ENCODE measurements around the gene ARHGEF25. TPM values are rescaled to one million over a fixed set of nuclear protein-coding genes. Genes with fewer than 3 reads are reported as not detected.
"Not testable (repeated sequence)": the region's sequence is repeated elsewhere in the genome, so short reads cannot be mapped to it uniquely, and the experiment has no call there.

Gene ARHGEF25
- 80.2 TPM for total RNA-seq (ENCODE audit: unreplicated experiment)
- long read RNA-seq, result 0 reads

DNA sequence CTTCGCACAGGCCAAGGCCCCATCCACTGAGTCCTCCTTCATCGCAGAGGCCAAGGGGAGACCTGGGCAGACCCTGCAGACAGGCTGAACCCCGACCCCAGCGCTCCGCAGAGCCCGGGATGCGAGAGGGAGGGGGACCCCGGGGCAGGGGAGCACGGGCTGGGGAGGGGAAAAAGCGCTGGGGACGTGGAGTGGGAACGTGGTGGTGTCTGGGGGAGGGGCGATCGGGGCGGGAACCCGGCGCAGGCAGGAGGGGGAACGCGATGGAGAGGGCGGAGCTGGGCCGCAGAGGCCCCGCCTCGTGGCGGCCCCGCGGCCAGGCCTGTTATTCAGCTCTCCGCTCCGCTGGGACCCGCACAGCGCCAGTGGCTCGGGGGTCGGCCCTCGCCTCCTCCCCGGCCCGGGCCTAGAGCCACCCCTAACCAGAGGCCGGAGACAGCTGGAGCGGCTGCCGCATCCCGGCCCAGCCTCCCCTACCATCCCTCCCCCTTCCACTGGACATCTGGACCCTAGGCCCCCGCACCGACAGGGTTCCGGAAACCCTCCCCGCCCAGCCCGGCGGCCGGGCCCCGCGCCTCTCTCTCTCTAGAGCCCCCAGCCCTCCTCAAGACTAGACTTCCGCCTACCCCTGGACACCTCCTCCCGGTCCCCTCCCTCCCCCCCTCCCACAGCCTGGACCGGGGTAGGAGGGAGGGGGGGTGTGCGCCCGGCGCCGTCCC lies at the start of gene ARHGEF25:
Gene ARHGEF25 (plus strand): TSS at position 328 of the 719 bp plus-strand sequence. CDS start 460 bp downstream, outside the sequence.
- peak within 1 kb of the TSS; percentile 88 for H3K4me3 Mint-ChIP-seq (ENCODE audit: unreplicated experiment)
- H3K4me1 Mint-ChIP-seq (ENCODE audit: low read depth, unreplicated experiment), result peaks cover 42% of the 10 kb centered on the region
- TF ChIP-seq, protein P1, sequence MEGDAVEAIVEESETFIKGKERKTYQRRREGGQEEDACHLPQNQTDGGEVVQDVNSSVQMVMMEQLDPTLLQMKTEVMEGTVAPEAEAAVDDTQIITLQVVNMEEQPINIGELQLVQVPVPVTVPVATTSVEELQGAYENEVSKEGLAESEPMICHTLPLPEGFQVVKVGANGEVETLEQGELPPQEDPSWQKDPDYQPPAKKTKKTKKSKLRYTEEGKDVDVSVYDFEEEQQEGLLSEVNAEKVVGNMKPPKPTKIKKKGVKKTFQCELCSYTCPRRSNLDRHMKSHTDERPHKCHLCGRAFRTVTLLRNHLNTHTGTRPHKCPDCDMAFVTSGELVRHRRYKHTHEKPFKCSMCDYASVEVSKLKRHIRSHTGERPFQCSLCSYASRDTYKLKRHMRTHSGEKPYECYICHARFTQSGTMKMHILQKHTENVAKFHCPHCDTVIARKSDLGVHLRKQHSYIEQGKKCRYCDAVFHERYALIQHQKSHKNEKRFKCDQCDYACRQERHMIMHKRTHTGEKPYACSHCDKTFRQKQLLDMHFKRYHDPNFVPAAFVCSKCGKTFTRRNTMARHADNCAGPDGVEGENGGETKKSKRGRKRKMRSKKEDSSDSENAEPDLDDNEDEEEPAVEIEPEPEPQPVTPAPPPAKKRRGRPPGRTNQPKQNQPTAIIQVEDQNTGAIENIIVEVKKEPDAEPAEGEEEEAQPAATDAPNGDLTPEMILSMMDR (IDR thresholded peaks at IDR 0.05; ENCODE audit: partially characterized antibody, unreplicated experiment), result no peak
- DNase-seq, result peak; percentile 93
- H3K27ac Mint-ChIP-seq (ENCODE audit: unreplicated experiment), result peak within 1 kb of the TSS; percentile 92
- H3K36me3 Mint-ChIP-seq (ENCODE audit: unreplicated experiment), result no peaks in the 10 kb centered on the region
- H3K27me3 Mint-ChIP-seq (ENCODE audit: unreplicated experiment), result peaks cover 9% of the 10 kb centered on the region
- H3K9me3 Mint-ChIP-seq (ENCODE audit: unreplicated experiment), result peaks cover 15% of the 10 kb centered on the region

DNA sequence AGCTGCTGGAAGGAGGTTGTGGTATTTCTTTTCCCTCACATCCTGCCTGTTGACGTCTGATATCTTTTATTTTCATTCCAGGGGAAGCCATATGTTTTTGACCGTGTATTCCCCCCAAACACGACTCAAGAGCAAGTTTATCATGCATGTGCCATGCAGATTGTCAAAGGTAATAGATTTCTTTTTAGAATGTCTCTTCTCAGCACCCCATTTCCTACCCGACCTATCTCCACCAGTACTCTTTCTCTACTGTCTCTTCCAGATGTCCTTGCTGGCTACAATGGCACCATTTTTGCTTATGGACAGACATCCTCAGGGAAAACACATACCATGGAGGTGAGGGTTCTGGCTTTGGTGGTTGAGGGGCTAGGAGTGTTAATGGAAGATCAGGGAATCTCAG lies 47.9 kb upstream of the ARHGEF25 start:
- Mint-ChIP-seq H3K9me3 (ENCODE audit: unreplicated experiment) (peaks cover 3% of the 10 kb centered on the region), H3K27ac (ENCODE audit: unreplicated experiment) (no peak overlapping the region), H3K4me1 (ENCODE audit: low read depth, unreplicated experiment) (no peaks in the 10 kb centered on the region), H3K36me3 (ENCODE audit: unreplicated experiment) (peaks cover 17% of the 10 kb centered on the region), H3K27me3 (ENCODE audit: unreplicated experiment) (peaks cover 1% of the 10 kb centered on the region), H3K4me3 (ENCODE audit: unreplicated experiment) (no peak overlapping the region)
- TF ChIP-seq, protein P1 (IDR thresholded peaks at IDR 0.05; ENCODE audit: partially characterized antibody, unreplicated experiment), result no peak
- no peak for DNase-seq

DNA sequence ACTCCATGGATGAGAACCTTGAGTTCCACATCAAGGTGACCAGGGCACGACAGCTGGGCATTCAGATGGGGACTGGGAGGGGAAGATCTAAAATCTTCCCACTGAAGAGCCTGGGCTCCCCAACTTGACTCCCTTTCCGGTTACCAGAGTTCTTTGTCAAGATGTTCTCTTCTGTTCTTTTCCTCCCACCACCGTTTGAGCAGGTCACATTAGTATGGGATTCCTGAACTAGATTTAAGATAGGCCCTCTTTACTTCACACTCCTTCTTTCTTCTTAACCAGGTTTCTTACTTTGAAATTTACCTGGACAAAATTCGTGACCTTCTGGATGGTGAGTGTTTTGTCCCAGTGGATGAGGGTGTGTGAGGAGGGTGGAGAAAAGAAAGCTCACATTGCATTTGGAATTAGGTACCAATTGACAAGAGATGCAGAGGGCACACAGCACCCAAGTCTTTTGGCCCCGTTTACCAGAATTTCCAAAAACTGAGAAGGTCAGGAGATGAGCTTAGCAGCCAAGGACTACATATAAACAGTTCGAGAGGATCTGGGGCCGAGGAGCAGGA lies 47.0 kb upstream of the ARHGEF25 start:
- no peaks in the 10 kb centered on the region for H3K4me1 Mint-ChIP-seq (ENCODE audit: low read depth, unreplicated experiment)
- peaks cover 23% of the 10 kb centered on the region for H3K36me3 Mint-ChIP-seq (ENCODE audit: unreplicated experiment)
- peaks cover 4% of the 10 kb centered on the region for H3K9me3 Mint-ChIP-seq (ENCODE audit: unreplicated experiment)
- TF ChIP-seq, protein P1 (IDR thresholded peaks at IDR 0.05; ENCODE audit: partially characterized antibody, unreplicated experiment), result no peak
- H3K4me3 Mint-ChIP-seq (ENCODE audit: unreplicated experiment), result no peak overlapping the region
- DNase-seq, result no peak
- H3K27me3 Mint-ChIP-seq (ENCODE audit: unreplicated experiment), result peaks cover 3% of the 10 kb centered on the region
- no peak overlapping the region for H3K27ac Mint-ChIP-seq (ENCODE audit: unreplicated experiment)

DNA sequence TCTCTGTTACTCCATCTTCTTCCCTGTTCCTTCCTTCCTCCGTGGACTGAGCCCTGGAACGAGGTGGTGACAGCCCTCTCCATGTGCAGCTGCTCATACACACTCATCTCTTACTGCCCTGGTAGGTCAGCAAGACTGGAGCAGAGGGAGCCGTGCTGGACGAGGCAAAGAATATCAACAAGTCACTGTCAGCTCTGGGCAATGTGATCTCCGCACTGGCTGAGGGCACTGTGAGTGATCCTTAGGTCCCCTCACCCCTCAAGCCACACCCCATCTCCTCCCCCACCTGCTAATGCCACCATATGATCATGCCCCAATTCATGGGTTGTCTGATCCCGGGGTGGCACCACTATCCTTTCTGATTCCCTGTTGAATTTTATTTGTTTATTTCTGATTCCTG lies 42.4 kb upstream of the ARHGEF25 start:
- peaks cover 4% of the 10 kb centered on the region for H3K9me3 Mint-ChIP-seq (ENCODE audit: unreplicated experiment)
- H3K27ac Mint-ChIP-seq (ENCODE audit: unreplicated experiment), result no peak overlapping the region
- peaks cover 4% of the 10 kb centered on the region for H3K27me3 Mint-ChIP-seq (ENCODE audit: unreplicated experiment)
- DNase-seq, result no peak
- no peaks in the 10 kb centered on the region for H3K4me1 Mint-ChIP-seq (ENCODE audit: low read depth, unreplicated experiment)
- peaks cover 19% of the 10 kb centered on the region for H3K36me3 Mint-ChIP-seq (ENCODE audit: unreplicated experiment)
- H3K4me3 Mint-ChIP-seq (ENCODE audit: unreplicated experiment), result no peak overlapping the region
- TF ChIP-seq, protein P1 (IDR thresholded peaks at IDR 0.05; ENCODE audit: partially characterized antibody, unreplicated experiment), result no peak

DNA sequence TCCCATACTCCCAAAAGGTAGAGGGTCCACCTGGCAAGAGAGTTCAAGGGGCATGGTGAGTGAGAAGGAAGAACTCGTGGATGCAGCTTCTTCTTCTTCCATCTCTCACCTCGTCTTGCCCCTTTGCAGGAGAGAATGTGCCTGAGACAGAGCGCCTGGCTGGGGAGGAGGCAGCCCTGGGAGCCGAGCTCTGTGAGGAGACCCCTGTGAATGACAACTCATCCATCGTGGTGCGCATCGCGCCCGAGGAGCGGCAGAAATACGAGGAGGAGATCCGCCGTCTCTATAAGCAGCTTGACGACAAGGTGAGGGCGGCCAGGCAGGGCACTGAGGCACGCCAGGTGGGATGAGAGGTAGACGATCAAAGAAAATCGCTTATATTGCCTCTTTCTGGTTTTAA lies 41.4 kb upstream of the ARHGEF25 start:
- Mint-ChIP-seq H3K4me1 (ENCODE audit: low read depth, unreplicated experiment) (no peaks in the 10 kb centered on the region), H3K27me3 (ENCODE audit: unreplicated experiment) (peaks cover 4% of the 10 kb centered on the region), H3K36me3 (ENCODE audit: unreplicated experiment) (peaks cover 11% of the 10 kb centered on the region), H3K9me3 (ENCODE audit: unreplicated experiment) (peaks cover 4% of the 10 kb centered on the region), H3K27ac (ENCODE audit: unreplicated experiment) (no peak overlapping the region), H3K4me3 (ENCODE audit: unreplicated experiment) (no peak overlapping the region)
- no peak for DNase-seq
- TF ChIP-seq, protein P1 (IDR thresholded peaks at IDR 0.05; ENCODE audit: partially characterized antibody, unreplicated experiment), result no peak

DNA sequence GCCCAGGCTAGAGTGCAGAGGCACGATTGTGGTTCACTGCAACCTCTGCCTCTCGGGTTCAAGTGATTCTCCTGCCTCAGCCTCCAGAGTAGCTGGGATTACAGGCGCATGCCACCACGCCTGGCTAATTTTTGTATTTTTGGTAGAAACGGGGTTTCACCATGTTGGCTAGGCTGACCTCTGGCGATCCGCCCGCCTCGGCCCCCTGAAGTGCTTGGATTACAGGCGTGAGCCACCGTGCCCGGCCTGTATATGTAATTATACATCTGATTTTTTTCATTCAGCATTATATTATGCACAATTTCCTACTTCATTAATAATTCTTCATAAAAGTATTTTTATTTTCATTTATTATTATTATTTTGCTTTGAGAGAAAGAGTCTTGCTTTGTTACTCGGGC lies 40.8 kb upstream of the ARHGEF25 start:
- not testable (repeated sequence) for DNase-seq; H3K4me1 Mint-ChIP-seq (ENCODE audit: low read depth, unreplicated experiment); H3K4me3 Mint-ChIP-seq (ENCODE audit: unreplicated experiment); H3K9me3 Mint-ChIP-seq (ENCODE audit: unreplicated experiment); H3K27ac Mint-ChIP-seq (ENCODE audit: unreplicated experiment); H3K27me3 Mint-ChIP-seq (ENCODE audit: unreplicated experiment)
- peaks cover 11% of the 10 kb centered on the region for H3K36me3 Mint-ChIP-seq (ENCODE audit: unreplicated experiment)

All from glutamatergic neuron (in vitro differentiated cells).